ENCODE data around the gene LY6G6C. TPM values are rescaled to one million over a fixed set of nuclear protein-coding genes. Genes with fewer than 3 reads are reported as not detected.

LY6G6C gene
- total RNA-seq, 2 donors from 2014 or later = 0.29 to 0.38 TPM

DNA sequence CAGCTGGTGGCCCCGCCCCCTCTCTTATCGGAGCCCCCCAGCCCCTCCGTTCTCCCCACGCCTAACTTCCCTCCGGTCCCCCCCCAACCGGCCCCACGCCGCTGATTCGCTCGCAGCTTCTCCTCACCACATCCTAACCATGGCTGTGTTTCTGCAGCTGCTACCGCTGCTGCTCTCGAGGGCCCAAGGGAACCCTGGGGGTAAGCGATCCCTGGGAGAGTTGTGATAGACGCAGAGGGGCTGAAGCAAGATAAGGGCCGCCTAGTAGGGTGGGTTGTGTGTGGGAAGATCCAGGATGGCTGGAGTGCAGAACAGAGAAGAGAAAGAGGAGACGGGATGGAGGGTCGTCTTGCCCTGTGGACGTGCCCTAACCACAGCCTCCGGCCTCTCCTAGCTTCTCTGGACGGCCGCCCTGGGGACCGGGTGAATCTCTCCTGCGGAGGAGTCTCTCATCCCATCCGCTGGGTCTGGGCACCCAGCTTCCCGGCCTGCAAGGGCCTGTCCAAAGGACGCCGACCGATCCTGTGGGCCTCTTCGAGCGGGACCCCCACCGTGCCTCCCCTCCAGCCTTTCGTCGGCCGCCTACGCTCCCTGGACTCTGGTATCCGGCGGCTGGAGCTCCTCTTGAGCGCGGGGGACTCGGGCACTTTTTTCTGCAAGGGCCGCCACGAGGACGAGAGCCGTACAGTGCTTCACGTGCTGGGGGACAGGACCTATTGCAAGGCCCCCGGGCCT is 1.9 kb upstream of the LY6G6C start, which contains the start of gene MPIG6B:
Gene MPIG6B, plus strand, starts transcription at position 129 of the 735 bp plus-strand sequence. Its CDS starts 11 bp downstream, at position 140.
- peaks cover 29% of the 10 kb centered on the region for H3K36me3 ChIP-seq (ENCODE audit: control insufficient read depth, insufficient read depth, low read length)
- 93 to 95% methylated on average over 31 to 46 of the region's 46 CpGs for WGBS, 2 experiments (ENCODE audit: insufficient coverage in 1 of 2, insufficient read length in 1 of 2)
- DNase-seq = peak; percentile 52
- H3K4me3 ChIP-seq (ENCODE audit: low read length) = no peak within 1 kb of the TSS
- Mint-ChIP-seq H3K4me3 (no peak within 1 kb of the TSS), H3K9me3 (no peaks in the 10 kb centered on the region), H3K4me1 (peaks cover 5% of the 10 kb centered on the region), H3K36me3 (ENCODE audit: low read depth) (peaks cover 27% of the 10 kb centered on the region), H3K27ac (no peak within 1 kb of the TSS), H3K27me3 (ENCODE audit: insufficient read depth) (no peaks in the 10 kb centered on the region)
- no peaks in the 10 kb centered on the region for H3K4me1 ChIP-seq (ENCODE audit: control insufficient read depth, insufficient read depth, low read length)
- TF ChIP-seq, protein P1, sequence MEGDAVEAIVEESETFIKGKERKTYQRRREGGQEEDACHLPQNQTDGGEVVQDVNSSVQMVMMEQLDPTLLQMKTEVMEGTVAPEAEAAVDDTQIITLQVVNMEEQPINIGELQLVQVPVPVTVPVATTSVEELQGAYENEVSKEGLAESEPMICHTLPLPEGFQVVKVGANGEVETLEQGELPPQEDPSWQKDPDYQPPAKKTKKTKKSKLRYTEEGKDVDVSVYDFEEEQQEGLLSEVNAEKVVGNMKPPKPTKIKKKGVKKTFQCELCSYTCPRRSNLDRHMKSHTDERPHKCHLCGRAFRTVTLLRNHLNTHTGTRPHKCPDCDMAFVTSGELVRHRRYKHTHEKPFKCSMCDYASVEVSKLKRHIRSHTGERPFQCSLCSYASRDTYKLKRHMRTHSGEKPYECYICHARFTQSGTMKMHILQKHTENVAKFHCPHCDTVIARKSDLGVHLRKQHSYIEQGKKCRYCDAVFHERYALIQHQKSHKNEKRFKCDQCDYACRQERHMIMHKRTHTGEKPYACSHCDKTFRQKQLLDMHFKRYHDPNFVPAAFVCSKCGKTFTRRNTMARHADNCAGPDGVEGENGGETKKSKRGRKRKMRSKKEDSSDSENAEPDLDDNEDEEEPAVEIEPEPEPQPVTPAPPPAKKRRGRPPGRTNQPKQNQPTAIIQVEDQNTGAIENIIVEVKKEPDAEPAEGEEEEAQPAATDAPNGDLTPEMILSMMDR (conservative IDR thresholded peaks at IDR 0.05) = no peak
- no peaks in the 10 kb centered on the region for H3K27me3 ChIP-seq (ENCODE audit: control insufficient read depth, insufficient read depth, low read length, poor library complexity, severe bottlenecking)
- H3K27ac ChIP-seq (ENCODE audit: low read depth, low read length) = no peak within 1 kb of the TSS
- H3K9me3 ChIP-seq (ENCODE audit: control insufficient read depth, low read length) = no peaks in the 10 kb centered on the region
- no peak within 1 kb of the TSS for H3K9ac ChIP-seq (ENCODE audit: extremely low read depth, low read length, poor library complexity, severe bottlenecking)

GRCh38 chr6:31722173-31722572 is 627 bp upstream of the LY6G6C start:
- Mint-ChIP-seq H3K27me3 (ENCODE audit: insufficient read depth) (no peaks in the 10 kb centered on the region), H3K36me3 (ENCODE audit: low read depth) (peaks cover 17% of the 10 kb centered on the region), H3K9me3 (no peaks in the 10 kb centered on the region), H3K4me1 (peaks cover 15% of the 10 kb centered on the region), H3K4me3 (no peak overlapping the region), H3K27ac (no peak overlapping the region)
- no peak overlapping the region for H3K27ac ChIP-seq (ENCODE audit: low read depth, low read length)
- no peaks in the 10 kb centered on the region for H3K27me3 ChIP-seq (ENCODE audit: control insufficient read depth, insufficient read depth, low read length, poor library complexity, severe bottlenecking)
- H3K36me3 ChIP-seq (ENCODE audit: control insufficient read depth, insufficient read depth, low read length) = peaks cover 17% of the 10 kb centered on the region
- no peak for DNase-seq
- no peaks in the 10 kb centered on the region for H3K4me1 ChIP-seq (ENCODE audit: control insufficient read depth, insufficient read depth, low read length)
- TF ChIP-seq, protein P1 (conservative IDR thresholded peaks at IDR 0.05) = no peak
- H3K4me3 ChIP-seq (ENCODE audit: low read length) = no peak overlapping the region
- 87 to 100% methylated on average over 1 to 3 of the region's 3 CpGs for WGBS, 2 experiments (ENCODE audit: insufficient coverage in 1 of 2, insufficient read length in 1 of 2)
- H3K9me3 ChIP-seq (ENCODE audit: control insufficient read depth, low read length) = no peaks in the 10 kb centered on the region
- no peak overlapping the region for H3K9ac ChIP-seq (ENCODE audit: extremely low read depth, low read length, poor library complexity, severe bottlenecking)

DNA sequence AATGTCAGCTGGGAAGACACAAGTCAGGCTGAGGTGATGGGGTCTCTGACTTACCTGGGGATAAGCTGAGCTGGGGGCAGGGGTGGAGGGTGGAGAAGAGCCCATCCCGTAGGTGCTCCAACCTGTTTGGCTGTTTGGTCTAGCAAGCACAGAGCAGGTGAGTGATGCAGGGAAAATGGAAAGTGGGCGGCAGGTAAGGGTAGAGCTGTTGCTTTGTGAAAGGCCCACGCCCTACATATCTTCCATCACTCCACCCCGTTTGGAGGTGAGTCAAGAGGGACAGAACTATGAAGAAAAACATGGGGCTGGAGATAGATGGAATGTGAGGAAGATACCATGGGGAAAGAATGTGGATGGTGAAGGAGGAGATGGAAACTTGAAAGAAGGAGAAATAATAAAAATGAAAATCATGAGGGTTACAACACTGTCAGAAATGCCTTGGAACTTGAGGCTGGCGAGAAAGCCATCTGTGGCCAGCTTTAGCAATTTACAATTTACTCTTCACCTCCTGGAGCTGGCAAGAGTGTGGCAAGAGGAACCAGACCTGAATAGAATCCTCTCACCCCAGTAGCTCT is 1.3 kb downstream of the LY6G6C start:
- no peak overlapping the region for H3K27ac ChIP-seq (ENCODE audit: low read depth, low read length)
- no peak overlapping the region for H3K9ac ChIP-seq (ENCODE audit: extremely low read depth, low read length, poor library complexity, severe bottlenecking)
- H3K27ac Mint-ChIP-seq = no peak overlapping the region
- WGBS, 2 experiments (ENCODE audit: insufficient coverage in 1 of 2, insufficient read length in 1 of 2) = 93 to 94% methylated on average over 2 to 5 of the region's 5 CpGs
- H3K9me3 ChIP-seq (ENCODE audit: control insufficient read depth, low read length) = no peaks in the 10 kb centered on the region
- no peak overlapping the region for H3K4me3 Mint-ChIP-seq
- H3K9me3 Mint-ChIP-seq = no peaks in the 10 kb centered on the region
- H3K4me1 ChIP-seq (ENCODE audit: control insufficient read depth, insufficient read depth, low read length) = no peaks in the 10 kb centered on the region
- TF ChIP-seq, protein P1 (conservative IDR thresholded peaks at IDR 0.05) = no peak
- no peak overlapping the region for H3K4me3 ChIP-seq (ENCODE audit: low read length)
- peaks cover 15% of the 10 kb centered on the region for H3K4me1 Mint-ChIP-seq
- H3K27me3 ChIP-seq (ENCODE audit: control insufficient read depth, insufficient read depth, low read length, poor library complexity, severe bottlenecking) = no peaks in the 10 kb centered on the region
- DNase-seq = no peak
- no peaks in the 10 kb centered on the region for H3K36me3 Mint-ChIP-seq (ENCODE audit: low read depth)
- H3K27me3 Mint-ChIP-seq (ENCODE audit: insufficient read depth) = no peaks in the 10 kb centered on the region
- H3K36me3 ChIP-seq (ENCODE audit: control insufficient read depth, insufficient read depth, low read length) = no peaks in the 10 kb centered on the region

Data from endodermal cell (in vitro differentiated cells).